Central memory CD8-positive, alpha-beta T cell (primary cell): ENCODE data around the gene COL26A1.

Experiments
- ATAC-seq: fragments of 150-1000 bp; cut with Tn5 transposase; replicated peaks from 2 replicates; pipeline ENCODE4 v1.10.0; 2022; ENCODE audit warnings: mild to moderate bottlenecking, moderate FRiP score, moderate number of reproducible peaks; ENCODE audit not compliant: poor library complexity, severe bottlenecking; ENCODE audit errors: extremely low read depth
- DNase-seq, 2 donors: peaks; one replicate each; pipeline ENCODE4 v3.0.0; 2021; ENCODE audit warnings: low spot score in 2 of 2
- H3K27ac Mint-ChIP-seq: one replicate; pipeline ENCODE4 v1.8.0; 2022; ENCODE audit warnings: low read depth, mild to moderate bottlenecking, moderate library complexity, mixed read lengths
- H3K27me3 Mint-ChIP-seq: one replicate; pipeline ENCODE4 v1.8.0; 2022; ENCODE audit warnings: mixed read lengths
- H3K36me3 Mint-ChIP-seq: one replicate; pipeline ENCODE4 v1.8.0; 2022; ENCODE audit warnings: mild to moderate bottlenecking, moderate library complexity, mixed read lengths; ENCODE audit not compliant: insufficient read depth
- H3K4me1 Mint-ChIP-seq: one replicate; pipeline ENCODE4 v1.8.0; 2022; ENCODE audit warnings: mixed read lengths
- H3K4me3 Mint-ChIP-seq: one replicate; pipeline ENCODE4 v1.8.0; 2022; ENCODE audit warnings: mild to moderate bottlenecking, moderate library complexity, mixed read lengths
- H3K9me3 Mint-ChIP-seq: one replicate; pipeline ENCODE4 v1.8.0; 2022; ENCODE audit warnings: mixed read lengths

The COL26A1 gene

DNA sequence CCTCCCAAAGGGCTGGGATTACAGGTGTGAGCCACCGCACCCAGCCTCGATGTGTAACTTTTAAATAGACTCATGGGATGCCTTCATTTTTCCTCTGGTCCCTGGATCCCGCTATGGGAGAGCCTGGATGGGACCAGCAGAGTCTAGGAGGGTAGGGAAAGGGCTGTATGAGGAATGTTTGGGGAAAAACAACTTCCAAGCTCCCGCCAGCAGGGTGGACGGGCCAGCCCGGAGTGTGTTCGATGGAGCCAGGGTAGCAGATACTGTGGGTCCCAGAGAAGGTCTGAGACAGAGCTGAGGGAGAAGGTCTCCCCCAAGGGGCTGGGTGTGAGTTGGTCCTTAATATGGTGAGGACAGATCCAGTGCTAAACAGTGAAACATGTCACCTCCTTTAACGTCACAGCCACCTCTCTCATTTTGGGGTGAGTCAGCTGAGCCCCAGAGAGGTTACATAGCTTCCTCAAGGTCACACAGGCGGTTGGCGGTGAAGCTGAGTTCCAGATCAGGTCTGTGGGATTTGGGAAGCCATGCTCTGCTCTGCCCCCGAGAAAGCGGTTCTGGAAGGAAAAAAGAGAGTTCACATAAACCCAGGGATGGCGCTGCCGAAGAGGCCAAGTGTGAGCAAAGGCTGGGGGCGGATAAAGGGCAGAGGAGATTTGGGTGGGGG is 200.0 kb downstream of the COL26A1 start:
- ATAC-seq: no peak
- Mint-ChIP-seq H3K27me3 (peaks cover 54% of the 10 kb centered on the region), H3K4me3 (no peak overlapping the region)

DNA sequence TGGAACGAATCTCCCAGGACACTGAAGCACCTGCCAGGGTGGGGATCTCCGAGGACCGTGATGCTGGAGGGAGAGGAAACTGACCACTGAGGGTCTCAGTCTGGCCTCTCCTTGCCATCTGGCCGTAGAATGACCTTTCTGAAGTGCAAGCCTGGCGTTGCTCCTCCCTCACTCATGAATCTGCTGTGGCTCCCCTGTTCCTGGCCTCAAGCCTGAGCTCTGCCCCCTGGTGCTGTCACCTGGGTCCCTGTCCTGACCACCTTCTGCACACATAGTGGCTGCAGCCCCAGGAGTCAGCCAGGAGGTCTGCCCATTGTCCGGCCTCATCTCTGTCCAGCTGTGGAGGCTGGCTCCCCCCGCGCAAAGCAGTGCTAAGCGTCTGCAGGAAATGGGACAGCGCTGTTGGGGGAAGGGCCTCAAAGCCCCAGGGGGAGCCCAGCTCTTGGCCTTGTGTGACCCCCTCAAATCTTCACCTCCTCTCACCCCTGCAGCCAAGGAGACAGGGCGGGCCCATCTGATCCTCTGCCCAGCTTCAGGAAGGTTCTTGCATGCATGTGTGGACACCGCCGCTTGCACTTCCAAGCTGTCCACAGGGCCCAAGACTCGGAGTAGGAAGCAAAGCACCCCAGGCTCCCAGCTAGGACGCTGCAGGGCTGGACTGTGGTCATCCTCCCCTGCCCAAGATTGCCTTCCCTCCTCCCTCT is 200.7 kb downstream of the COL26A1 start:
- Mint-ChIP-seq H3K4me3 (no peak overlapping the region), H3K27ac (no peak overlapping the region), H3K4me1 (peaks cover 5% of the 10 kb centered on the region), H3K27me3 (peaks cover 60% of the 10 kb centered on the region), H3K36me3 (no peaks in the 10 kb centered on the region), H3K9me3 (no peaks in the 10 kb centered on the region)
- ATAC-seq (no peak), DNase-seq (no peak)

More for the DNA sequence above, 200.0 kb downstream of the COL26A1 start:
- Mint-ChIP-seq H3K27ac (no peak overlapping the region), H3K9me3 (no peaks in the 10 kb centered on the region), H3K4me1 (peaks cover 5% of the 10 kb centered on the region), H3K36me3 (no peaks in the 10 kb centered on the region)
- DNase-seq: no peak

DNA sequence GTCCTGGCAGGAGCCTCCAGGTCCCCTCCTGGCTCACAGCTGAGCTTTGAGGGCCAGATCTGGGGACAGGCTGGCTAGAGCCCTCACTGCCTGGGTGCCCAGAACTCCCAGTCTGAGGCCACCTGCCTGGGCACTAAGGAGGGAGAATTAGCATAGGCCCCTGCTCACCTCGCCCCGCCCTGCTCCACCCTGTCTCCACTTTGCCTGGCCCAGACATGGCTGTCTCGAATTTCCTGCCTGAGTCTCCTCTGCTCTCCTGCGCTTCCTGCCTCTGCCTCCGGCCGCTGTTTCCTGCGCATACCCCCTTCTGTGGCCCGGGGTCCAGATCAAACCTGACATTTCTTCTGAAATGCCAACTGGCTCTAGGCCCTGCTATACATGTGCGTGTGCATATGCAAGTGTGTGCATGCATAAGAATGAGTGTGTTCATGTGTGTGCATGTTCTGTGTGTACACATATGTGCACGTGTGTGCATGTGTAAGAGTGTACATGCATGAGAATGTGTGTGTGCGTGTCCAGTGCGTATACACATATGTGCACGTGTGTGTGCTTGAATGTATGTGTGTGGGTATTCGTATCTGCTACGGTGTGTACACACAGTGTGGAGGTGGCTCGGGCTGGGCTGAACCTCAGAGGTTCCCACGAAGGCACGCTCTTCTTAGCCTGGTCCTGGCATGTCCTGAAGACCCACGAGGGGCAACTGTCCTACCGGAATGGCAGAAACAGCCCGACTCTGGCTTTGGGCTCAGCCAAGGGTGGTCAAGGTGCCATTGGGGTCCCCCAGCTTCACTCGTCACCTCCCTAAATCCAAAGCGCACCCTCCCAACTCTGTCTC is 201.5 kb downstream of the COL26A1 start:
- Mint-ChIP-seq H3K36me3 (no peaks in the 10 kb centered on the region), H3K4me3 (no peak overlapping the region), H3K27me3 (peaks cover 68% of the 10 kb centered on the region), H3K27ac (no peak overlapping the region), H3K9me3 (no peaks in the 10 kb centered on the region), H3K4me1 (peaks cover 5% of the 10 kb centered on the region)
- ATAC-seq (no peak), DNase-seq (no peak)

DNA sequence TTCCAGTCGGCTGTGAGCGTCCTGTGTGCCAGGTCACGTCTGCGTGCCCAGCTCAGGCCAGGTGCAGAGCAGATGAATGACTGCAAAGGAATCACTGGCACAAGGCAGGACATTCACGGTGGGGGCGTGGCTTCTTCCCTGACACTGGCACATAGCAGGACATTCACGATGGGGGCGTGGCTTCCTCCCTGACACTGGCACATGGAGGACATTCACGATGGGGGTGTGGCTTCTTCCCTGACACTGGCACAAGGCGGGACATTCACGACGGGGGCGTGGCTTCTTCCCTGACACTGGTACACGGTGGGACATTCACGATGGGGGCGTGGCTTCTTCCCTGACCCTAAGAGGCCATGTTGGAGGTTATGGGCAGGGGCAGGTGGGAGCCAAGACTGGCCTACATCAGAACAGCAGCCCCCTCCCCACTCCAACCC is 202.1 kb downstream of the COL26A1 start:
- Mint-ChIP-seq H3K27ac (no peak overlapping the region), H3K4me1 (peaks cover 5% of the 10 kb centered on the region), H3K27me3 (peaks cover 70% of the 10 kb centered on the region), H3K36me3 (no peaks in the 10 kb centered on the region), H3K9me3 (no peaks in the 10 kb centered on the region), H3K4me3 (no peak overlapping the region)
- ATAC-seq: no peak
- no peak for DNase-seq

DNA sequence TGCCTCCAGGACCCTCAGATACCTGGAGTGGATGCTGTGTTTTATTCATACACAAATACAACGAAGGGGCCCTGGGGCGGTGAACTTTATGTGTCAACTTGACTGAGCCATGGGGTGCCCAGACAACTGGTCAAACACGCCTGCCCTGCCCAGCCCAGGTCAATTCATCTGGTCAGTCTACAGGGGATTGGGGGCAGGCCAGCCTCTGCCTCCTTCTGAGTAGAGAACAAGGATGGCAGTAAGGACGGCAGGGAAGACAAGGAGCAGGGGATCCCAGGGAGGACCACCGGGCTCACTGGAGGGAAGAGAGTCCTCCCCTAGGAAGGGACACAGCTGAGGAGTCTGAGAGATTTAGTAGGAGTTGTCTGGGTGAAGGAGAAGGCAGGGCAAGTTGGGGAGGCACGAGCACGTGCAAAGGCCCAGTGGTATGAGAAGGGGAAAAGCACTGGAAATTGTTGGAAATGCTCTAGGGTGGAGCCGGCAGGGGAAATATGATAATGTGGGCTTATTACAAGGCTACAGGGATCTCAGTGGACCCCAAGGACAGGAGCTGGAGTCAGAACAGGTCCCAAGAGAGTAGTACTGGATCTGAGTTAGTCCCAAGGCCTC is 203.0 kb downstream of the COL26A1 start:
- Mint-ChIP-seq H3K9me3 (no peaks in the 10 kb centered on the region), H3K4me1 (peaks cover 5% of the 10 kb centered on the region), H3K27ac (no peak overlapping the region), H3K4me3 (no peak overlapping the region), H3K36me3 (no peaks in the 10 kb centered on the region), H3K27me3 (peaks cover 64% of the 10 kb centered on the region)
- no peak for DNase-seq
- ATAC-seq: no peak

DNA sequence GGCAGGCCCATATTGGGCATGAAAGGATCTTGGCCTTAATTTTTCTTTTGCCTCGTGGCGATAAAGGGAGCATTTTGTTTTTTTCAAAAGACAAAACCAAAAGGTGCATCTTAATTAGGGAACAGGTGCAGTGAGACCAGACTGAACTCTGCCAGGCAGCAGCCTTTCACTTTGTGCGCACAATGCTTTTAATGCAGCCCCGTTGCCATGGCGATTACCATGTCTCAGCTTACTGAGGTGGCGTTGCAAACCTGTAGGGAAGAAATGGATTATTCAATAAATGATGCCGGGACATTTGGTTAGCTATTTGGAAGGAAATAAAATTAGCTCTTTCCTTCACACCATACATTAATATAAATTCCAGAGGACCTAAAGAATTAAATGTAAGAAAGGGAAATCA is 204.6 kb downstream of the COL26A1 start:
- no peak overlapping the region for H3K27ac Mint-ChIP-seq
- DNase-seq (no peak), ATAC-seq (no peak)
- no peaks in the 10 kb centered on the region for H3K36me3 Mint-ChIP-seq
- H3K9me3 Mint-ChIP-seq: no peaks in the 10 kb centered on the region
- H3K27me3 Mint-ChIP-seq: peaks cover 50% of the 10 kb centered on the region
- H3K4me3 Mint-ChIP-seq: no peak overlapping the region
- peaks cover 5% of the 10 kb centered on the region for H3K4me1 Mint-ChIP-seq

DNA sequence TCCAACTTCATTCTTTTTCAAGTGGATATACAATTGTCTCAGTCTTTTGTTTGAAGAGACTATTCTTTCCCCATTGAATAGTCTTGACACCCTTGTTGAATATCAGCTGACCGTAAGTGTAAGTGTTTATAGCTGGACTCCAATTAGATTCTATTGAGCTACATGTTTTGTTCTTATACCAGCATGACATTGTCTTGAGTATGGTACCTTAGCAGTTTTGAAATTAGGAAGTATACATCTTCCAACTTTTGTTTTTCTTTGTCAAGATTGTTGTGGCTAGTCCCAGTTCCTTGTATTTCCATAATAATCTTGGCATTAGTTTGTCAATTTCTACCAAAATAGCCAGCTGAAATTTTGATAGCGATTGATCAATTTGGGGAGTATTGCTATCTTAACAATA is 209.5 kb downstream of the COL26A1 start:
- Mint-ChIP-seq H3K36me3 (no peaks in the 10 kb centered on the region), H3K27ac (no peak overlapping the region), H3K4me3 (no peak overlapping the region), H3K27me3 (peaks cover 48% of the 10 kb centered on the region), H3K9me3 (peaks cover 6% of the 10 kb centered on the region), H3K4me1 (no peaks in the 10 kb centered on the region)
- ATAC-seq (no peak), DNase-seq (no peak)

DNA sequence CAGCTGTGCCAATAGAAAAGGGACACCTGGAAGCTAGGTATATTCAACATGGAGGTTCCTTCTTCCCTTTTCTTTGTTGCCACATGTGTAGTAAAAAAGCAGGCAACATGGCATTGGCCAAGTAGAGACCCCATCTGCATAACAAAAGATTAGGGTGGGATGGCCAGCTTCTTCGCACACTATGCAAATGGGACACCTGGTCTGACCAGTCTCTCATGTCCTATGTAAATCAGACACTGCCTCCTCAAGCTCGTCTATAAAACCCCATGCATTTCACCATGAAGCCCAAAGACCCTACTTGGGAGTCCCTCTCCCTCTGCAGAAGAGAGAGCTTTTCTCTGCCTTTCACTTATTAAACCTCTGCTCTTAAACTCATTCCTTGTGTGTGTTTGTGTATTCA is 212.5 kb downstream of the COL26A1 start:
- Mint-ChIP-seq H3K27ac (no peak overlapping the region), H3K36me3 (no peaks in the 10 kb centered on the region), H3K4me3 (no peak overlapping the region), H3K27me3 (peaks cover 36% of the 10 kb centered on the region), H3K9me3 (peaks cover 6% of the 10 kb centered on the region), H3K4me1 (no peaks in the 10 kb centered on the region)
- DNase-seq (no peak), ATAC-seq (no peak)

DNA sequence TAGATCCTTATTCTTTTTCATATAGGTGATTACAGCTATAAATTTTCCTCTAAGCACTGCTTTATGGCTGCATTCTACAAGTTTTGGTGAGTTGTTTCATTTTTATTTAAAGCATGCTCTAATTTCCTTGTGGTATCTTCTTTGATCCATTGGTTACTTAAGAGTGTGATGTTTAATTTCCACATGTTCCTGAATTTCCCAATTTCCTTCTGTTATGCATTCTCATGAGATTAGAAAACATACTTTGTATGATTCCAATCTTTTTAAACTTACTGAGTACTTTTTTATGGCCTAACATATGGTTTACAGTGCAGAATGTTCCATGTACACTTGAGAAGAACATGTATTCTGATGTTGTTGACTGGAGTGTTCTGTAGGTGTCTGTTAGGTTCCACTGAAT is 213.0 kb downstream of the COL26A1 start:
- no peaks in the 10 kb centered on the region for H3K36me3 Mint-ChIP-seq
- no peak overlapping the region for H3K4me3 Mint-ChIP-seq
- H3K9me3 Mint-ChIP-seq: peaks cover 6% of the 10 kb centered on the region
- no peaks in the 10 kb centered on the region for H3K4me1 Mint-ChIP-seq
- H3K27ac Mint-ChIP-seq: no peak overlapping the region
- H3K27me3 Mint-ChIP-seq: peaks cover 41% of the 10 kb centered on the region
- DNase-seq (no peak), ATAC-seq (no peak)

DNA sequence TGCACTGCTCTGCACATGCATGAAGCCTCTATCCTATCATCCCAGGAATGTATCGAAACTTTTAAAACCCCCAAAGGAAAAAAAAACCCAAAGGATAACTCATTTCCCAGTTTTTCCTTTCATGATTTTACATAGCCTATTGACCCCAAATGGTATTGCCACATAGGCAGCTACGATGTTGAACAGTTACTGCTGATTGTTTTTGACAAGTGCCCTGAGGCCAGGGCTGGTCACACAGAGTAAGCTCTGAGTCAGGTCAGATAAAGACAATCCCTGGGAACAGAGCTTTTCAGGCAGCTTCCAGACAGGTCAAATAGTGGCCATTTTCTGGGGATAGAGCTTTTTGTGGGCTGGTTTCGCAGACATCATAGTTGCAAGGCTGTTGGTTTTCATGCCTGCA is 214.3 kb downstream of the COL26A1 start:
- Mint-ChIP-seq H3K36me3 (no peaks in the 10 kb centered on the region), H3K4me3 (no peak overlapping the region), H3K27me3 (peaks cover 54% of the 10 kb centered on the region), H3K9me3 (peaks cover 6% of the 10 kb centered on the region), H3K4me1 (no peaks in the 10 kb centered on the region), H3K27ac (no peak overlapping the region)
- DNase-seq (no peak), ATAC-seq (no peak)

DNA sequence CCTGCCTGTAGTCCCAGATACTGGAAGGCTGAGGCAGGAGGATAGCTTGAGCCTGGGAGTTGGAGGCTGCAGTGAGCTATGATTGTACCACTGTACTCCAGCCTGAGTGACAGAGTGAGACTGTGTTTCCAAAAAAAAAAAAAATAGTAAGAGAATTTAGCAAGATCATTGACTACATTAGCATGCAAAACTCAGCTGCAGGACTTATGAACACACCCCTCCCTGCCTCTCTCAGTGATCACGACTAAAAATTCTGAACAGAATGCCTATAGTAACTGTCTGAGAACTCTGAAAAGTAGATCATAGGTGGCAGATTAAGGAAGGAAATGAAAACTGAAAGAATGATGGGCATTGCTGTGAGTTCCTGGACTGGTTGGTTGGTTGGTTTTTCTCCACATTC is 215.9 kb downstream of the COL26A1 start:
- Mint-ChIP-seq H3K4me1 (no peaks in the 10 kb centered on the region), H3K36me3 (no peaks in the 10 kb centered on the region), H3K4me3 (no peak overlapping the region), H3K27ac (no peak overlapping the region), H3K27me3 (peaks cover 65% of the 10 kb centered on the region), H3K9me3 (peaks cover 3% of the 10 kb centered on the region)
- no peak for ATAC-seq
- no peak for DNase-seq

DNA sequence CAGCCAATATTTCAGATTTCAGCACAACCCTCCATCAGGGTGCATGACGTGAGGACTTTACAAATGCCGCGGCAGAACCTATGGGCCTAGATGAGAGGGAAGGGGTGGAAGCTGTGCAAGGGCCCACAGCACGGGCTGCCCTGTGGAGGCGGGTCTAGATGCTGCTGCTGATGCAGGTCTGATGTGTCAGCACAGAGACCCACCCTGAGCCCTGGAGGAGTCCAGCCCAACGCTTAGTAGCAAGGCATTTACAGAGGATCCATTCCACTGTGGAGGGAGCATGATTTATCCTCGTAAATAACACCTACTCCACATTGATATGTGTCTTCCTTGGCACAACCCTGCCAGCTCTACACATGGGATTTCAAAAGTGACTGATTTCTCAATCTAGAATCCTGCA is 217.9 kb downstream of the COL26A1 start:
- H3K27ac Mint-ChIP-seq: no peak overlapping the region

More for the DNA sequence above, 217.9 kb downstream of the COL26A1 start:
- ATAC-seq (no peak), DNase-seq (no peak)
- Mint-ChIP-seq H3K27me3 (peaks cover 52% of the 10 kb centered on the region), H3K4me3 (no peak overlapping the region), H3K36me3 (no peaks in the 10 kb centered on the region), H3K9me3 (no peaks in the 10 kb centered on the region), H3K4me1 (no peaks in the 10 kb centered on the region)
